Superior temporal gyrus (tissue), 1 donor: Measurements from ENCODE around the gene ZRANB3.
A peak's percentile ranks its signal among the peaks of the same experiment; 100 is the strongest.
"Not testable (repeated sequence)": the region's sequence is repeated elsewhere in the genome, so short reads cannot be mapped to it uniquely, and the experiment has no call there.

Experiments
- DNase-seq: peaks from one replicate; pipeline ENCODE4 v3.0.0-alpha.2; 2016; ENCODE audit errors: extremely low spot score

ZRANB3 gene

DNA sequence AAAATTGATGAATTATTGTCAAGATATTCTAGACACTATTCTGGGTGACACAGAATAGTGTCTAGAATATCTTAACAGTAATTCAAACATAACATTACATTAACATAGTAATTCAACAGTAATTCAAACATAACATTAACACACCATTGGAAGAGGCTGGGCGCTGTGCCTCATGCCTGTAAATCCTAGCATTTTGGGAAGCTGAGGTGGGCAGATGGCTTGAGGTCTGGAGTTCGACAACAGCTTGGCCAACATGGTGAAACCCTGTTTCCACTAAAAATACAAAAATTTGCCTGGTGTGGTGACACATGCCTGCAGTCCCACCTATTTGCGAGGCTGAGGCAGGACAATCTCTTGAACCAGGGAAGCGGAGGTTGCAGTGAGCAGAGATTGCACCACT is 195.8 kb downstream of the ZRANB3 start:
- DNase-seq: no peak

DNA sequence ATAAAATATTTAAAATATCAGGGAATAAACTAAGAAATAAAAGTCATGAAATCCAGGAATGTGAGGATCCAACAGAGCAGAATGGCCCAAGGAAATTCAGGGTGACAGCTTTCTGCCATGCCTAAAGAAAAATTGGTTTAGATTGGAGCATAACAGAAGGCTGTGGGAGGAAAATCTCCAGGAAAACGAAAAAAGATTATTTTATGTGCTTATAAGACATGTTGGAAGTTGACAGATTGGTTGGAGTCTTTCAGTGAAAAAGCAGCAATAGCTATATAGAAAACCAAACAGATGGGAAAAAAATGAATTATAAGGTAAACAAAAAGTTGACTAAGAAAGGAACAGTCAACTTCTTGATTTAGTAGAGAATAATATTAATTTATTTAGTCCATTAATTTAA is 203.9 kb downstream of the ZRANB3 start:
- no peak for DNase-seq

DNA sequence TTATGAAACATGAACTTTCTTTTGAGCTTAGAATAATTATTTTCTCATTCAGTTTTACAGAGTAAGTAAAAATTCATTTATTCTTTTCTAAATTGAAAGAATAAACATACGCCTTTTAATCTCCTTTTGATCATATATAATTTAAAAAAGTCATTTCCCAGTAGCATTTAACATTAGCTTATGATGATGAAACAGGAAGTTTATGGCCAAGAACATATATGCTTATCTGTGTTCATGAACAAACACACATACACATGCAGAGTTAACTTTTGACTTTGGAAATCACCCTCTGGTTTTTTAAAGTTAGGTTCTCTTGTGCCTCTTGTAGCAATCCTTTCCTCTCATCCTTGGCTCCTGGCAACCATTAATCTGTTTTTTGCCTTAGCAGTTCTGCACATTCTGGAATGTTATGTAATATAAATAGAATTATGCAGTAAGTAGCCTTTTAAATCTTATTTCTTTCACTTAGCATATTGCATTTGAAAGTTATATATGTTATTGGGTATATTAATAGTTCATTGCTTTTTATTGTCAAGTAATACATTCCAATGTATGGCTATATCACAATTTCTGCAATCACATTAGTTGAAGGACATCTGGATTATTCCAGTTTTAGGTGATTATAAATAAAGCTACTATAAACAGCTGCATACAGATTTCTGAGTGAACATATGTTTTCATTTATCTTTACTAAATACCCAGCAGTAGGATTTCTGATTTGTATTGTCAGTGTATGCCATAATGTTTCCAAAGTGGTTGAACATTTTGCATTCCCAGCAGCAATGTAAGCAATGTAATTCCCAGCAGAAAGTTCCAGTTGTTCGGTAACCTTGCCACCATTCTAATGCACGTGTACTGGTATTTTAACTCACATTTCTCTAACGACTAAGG is 210.3 kb downstream of the ZRANB3 start:
- no peak for DNase-seq

DNA sequence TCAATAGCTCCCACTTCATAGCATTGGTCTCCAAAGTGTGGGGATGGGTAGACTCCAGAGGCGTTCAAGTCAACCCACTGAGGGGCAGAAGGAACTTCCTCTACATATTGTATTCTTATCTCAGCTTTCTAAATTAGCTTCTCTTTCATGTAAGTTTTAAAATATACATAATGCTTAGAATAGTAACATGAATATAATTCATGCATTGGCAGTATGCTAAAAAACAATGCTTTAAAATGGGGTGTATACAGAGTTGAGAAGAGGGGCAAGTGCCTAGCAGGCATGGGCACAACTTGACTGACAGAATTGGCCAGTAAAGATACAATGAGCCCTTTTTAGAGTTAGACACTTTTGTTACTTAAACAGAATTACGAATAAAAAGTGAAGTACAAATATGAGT is 212.2 kb downstream of the ZRANB3 start:
- no peak for DNase-seq

DNA sequence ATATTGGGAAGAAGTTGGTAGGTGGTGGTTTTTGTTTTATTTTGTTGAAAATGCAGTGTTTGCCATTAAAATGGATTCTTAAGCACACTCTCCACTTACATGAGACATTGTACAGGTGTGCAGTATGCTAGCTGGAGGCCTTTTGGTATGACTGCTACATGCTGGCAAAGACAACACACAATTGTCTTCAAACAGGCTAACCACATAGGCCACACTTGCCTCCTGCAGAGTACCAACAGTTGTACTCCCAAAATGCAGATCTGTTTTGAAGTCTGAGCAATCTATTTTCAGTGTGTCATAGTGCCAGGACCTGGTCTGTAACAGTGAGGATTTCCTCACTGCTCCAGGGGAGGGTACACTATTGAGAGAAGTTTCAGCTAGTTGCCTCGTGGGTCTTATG is 213.6 kb downstream of the ZRANB3 start:
- no peak for DNase-seq

DNA sequence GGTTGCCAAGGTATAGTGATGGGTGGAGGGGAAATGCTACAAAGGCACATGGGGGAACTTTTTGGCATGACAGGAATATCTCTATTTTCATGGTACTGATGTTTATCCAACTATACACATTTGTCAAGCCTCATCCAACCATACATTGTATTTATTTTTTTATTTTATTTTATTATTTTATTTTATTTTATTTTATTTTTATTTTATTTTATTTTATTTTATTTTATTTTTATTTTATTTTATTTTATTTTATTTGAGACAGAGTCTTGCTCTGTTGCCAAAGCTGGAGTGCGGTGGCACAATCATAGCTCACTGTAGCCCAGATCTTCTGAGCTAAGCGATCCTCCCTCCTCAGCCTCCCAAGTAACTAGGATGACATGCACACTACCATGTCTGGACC is 219.1 kb downstream of the ZRANB3 start:
- DNase-seq: no peak

DNA sequence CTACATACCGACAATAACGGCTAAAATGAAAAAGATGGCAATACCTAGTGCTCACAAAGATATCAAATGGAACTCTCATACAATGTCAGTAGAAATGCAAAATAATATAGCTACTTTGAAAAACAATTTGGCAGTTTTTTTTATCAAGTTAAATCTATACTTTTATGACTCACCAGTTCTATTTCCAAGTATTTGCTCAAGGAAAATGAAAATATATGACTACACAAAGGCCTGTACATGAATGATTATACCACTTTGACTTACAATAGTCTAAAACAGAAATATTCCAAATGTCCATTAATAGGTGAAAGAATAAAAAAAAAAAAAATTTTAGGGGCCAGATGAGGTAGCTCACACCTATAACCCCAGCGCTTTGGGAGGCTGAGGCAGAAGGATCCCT is 219.8 kb downstream of the ZRANB3 start:
- DNase-seq: no peak

DNA sequence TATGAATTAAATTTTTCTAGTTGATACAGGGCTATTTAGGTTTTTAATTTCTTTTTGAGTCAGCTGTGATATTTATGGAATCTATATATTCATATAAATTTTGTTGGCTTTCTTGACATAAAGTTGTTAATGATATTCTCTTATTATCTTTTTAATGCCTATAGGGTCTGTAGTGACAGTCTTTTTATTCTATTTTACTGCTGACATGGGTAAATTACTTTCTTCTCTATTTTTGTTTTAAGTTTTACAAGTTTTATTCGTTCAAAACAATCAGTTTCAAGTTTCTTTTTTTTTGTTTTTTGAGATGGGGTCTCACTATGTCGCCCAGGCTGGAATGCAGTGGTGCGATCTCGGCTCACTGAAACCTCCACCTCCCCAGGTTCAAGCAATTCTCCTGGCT is 226.3 kb downstream of the ZRANB3 start:
- no peak for DNase-seq

DNA sequence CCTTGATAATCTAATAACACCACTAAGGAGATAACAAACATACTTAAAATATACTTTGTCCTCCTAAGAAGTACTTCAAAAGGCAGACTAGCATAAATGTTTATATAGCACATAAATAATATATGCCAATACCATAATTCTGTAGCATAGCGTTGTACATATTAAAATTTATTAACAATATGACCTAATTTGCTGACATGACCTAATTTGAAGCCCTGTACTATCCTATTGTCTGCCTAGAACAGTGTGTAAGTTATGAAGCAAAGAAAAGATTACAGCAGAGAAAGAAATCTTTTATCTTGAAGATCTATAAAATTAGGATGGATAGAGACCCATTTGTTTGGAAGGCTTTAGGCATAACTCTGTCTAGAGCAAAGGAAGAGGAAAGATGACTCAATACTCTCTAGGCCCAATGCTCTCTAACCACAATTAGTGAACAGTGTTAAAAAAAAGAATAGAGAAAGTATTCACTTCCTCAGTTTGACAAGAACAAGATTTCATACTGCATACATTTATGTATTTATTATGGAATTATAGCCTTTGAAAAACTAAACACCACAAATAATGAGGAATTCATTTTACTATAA is 231.3 kb downstream of the ZRANB3 start:
- no peak for DNase-seq

DNA sequence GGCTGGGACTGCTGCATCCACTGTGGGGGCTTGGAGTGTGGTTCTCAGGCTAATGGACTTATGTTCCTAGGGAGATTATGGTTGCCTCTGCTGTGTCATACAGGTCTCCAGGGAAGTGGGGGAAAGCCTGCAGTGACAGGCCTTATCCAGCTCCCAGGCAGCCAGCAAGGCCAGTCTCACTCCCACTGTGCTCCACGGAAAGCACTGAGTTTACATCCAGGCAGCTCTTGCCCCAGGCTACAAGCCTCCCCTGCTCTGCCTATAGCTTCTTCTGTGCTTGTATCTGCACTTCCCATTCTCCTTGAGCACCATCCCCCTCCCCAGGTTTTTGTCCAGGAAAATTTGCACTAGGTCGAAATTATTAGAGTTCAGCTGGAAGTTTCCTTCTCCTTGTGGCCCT is 231.9 kb downstream of the ZRANB3 start:
- no peak for DNase-seq

DNA sequence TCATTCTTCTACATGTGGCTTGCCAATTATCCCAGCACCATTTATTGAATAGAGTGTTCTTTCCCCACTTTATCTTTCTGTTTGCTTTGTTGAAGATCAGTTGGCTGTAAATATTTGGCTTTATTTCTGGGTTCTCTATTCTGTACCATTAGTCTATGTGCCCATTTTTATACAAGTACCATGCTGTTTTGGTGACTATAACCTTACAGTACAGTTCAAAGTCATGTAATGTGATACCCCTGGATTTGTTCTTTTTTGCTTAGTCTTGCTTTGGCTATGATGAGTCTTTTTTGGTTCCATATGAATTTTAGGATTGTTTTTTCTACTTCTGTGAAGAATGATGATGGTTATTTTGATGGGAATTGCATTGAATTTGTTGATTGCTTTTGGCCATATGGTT is 243.9 kb downstream of the ZRANB3 start:
- not testable (repeated sequence) for DNase-seq

DNA sequence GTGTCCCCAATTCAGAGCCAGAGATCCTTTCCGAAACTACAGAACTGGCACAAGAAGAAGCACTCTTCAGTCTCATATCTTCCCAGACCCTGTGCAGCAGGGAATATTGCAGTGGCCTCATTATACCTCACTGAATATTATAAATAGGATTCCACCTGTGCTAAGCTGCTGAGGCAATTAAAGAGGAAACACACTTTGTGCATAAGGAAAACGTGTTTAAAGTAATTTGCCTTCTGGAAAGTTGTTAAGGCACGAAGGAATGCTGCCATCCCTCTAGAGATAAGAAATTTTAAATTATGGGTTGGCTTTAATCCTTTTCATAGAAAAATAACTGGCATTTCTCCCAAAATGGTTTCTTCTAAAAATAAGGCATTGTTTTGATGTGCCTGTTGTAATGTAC is 245.6 kb downstream of the ZRANB3 start:
- DNase-seq: no peak

DNA sequence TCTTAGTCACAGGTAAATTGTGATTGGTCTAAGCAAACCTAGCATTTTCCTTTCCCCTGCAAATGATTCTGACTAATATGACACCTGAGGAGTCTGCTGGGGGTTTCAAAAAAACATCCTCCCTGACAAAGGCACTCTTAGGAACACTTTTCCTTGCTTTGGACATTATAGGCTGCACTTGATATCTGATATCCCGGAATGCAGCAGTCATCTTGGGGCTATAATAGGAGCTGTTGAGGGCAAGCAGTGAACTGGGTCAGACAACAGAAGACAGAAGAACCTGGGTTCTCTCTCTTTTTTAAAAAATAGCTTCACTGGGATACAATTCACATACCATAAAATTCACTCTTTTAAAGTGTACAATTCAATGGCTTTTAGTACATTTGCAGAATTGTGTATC is 249.6 kb downstream of the ZRANB3 start:
- DNase-seq: peak; percentile 8

DNA sequence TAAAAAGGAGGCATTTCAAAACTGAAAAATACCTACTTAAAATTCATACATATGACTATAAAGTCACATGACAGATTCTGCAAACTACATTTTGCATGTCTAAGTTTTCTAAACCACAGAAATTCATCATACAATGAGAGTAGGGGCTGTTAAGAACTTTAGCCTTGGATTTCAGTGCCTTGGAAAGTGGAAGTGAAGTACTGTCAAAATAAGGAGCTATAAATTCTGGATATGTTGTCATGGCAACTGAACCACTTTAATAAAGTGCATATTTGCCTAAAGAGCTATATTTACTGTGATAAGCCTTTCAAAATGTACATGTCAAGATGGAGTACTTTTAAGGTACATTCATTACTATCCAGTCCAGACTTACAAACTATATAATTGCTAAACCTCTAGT is 251.8 kb downstream of the ZRANB3 start:
- DNase-seq: no peak

DNA sequence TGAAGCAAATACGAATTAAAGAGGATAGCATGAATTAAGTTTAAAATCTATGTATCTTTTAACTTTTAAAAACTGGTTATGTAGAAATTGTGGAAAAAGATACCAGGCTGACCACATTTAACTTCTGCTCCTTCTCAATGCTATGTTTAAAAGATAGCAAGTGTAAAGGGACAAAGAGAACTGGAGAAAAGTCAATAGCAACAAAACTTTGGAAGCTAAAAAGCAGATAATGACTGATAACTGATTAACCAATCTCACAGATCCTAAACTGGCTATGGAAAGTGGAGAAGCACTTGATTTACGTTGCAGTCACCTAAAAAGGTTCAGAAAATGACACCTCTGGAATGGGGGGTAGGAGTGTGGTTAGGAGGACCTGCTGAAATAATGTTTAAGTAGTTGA is 254.5 kb downstream of the ZRANB3 start:
- DNase-seq: no peak

DNA sequence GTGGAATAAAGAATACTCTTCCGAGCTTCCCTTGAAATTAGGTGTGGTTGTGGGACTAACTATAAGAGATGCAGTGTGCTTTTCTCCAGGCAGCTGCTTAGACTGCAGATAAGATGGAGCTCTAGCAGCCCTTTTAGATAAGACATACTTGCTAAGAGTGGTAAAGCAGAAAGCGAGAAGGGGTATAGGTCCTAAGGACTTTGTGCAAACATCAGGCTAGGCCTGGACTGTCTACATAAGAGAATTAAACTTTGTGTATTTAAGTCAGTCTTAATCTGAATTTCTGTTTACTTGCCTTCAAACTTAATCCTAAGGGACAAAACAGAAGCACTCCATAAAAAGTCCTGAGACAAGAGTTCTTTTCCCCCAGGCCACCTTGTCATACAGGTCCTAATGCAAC is 260.0 kb downstream of the ZRANB3 start:
- no peak for DNase-seq

DNA sequence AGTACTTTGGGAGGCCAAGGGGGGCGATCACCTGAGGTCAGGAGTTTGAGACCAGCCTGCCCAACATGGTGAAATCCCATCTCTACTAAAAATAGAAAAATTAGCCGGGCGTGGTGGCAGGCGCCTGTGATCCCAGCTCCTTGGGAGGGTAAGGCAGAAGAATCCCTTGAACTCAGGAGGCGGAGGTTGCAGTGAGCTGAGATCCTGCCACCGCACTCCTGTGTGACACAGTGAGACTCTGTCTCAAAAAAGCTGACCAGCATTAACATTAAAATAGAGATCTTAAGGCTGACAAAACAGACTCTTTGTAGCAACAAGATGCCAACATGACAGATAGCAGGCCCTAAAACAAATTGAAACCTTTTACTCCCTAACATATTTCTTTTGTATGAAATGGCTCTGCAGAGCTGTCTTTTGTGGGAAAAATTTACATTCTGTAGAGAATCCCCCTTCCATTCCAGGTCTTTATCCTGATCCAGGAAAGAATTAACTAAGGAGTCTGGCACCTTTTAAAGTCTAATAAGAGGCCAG is 265.0 kb downstream of the ZRANB3 start:
- DNase-seq: no peak

DNA sequence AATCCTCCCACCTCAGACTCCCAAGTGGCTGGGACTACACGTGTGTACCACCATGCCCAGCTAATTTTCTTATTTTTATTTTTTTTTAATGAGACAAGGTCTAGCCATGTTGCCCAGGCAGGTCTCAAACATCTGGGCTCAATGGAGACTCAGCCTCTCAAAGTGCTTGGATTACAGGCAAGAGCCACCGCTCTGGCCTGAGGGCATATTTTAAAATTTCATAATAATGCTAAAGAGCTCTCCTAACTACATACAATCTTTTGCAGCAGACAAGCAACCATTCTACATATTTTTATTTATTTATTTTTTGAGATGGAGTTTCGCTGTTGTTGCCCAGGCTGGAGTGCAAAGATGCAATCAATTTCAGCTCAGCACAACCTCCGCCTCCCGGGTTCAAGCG is 271.9 kb downstream of the ZRANB3 start:
- DNase-seq: no peak

DNA sequence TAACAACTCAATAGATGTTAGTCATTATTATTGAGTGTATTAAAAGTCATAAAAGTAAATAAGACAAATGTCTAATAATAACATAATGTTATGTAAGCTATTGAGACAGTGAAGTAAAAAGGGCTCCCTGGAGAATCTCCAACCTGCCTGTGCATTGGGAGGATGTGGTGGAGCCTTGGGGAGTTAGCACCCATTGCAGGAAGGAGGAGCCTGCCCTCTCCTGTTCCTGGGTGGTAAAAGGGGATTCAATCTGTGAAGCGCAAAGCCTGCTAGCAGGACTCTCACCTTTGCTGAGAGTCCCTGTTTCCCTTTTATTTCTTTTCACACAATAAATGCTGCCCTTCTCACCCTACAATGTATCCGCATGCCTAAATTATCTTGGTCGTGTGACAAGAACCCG is 272.8 kb downstream of the ZRANB3 start:
- no peak for DNase-seq

DNA sequence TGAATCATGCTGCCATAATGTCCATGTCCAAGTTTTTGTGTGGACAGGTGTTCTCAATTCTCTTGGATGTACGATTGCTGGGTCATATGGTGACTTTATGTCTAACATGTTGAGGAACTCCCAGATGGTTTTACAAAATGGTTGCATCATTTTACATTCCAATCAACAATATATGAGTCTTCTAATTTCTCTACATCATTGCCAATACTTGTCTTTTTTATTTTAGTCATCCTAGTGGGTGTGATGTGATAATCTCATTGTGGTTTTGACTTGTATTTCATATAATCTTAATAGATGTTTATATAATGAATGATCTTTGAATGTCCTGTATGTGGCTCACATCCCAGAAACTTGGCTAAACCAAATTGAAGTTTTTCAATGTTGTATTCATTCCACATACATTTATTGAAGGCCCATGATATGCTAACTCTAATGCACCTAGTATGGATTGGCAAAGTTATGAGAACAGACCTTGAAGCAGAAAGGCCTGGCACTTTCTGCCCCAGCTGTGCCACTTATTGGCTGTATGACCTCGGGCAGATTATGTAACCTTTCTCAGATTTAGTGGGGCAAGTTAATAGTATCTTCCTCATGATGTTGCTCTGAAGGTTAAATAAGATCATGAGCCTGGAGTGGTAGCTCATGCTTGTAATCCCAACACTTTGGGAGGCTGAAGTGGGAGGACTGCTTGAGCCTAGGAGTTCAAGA is 273.5 kb downstream of the ZRANB3 start:
- no peak for DNase-seq

DNA sequence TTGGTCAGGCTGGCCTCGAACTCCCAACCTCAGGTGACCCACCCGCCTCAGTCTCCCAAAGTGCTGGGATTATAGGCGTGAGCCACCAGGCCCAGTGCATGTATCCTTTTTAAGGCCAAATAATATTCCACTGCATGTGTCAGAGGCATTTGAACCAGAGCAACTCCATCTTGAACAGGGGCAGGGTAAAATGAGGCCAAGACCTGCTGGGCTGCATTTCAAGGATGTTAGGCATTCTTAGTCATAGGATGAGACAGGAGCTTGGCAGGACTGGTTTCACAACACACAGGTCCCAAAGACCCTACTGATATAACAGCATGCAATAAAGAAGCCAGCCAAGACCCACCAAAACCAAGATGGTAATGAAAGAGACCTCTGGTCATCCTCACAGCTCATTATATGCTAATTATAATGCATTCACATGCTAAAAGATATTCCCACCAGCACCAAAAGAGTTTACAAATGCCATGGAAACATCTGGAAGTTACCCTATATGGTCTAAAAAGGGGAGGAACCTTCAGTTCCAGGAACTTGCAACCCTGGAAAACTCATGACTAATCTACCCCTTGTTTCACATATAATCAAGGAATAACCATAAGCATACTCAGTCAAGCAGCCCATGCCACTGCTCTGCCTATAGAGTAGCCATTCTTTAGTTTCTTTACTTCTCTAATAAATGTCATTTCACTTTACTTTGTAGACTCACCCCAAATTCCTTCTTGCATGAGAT is 274.3 kb downstream of the ZRANB3 start:
- no peak for DNase-seq

DNA sequence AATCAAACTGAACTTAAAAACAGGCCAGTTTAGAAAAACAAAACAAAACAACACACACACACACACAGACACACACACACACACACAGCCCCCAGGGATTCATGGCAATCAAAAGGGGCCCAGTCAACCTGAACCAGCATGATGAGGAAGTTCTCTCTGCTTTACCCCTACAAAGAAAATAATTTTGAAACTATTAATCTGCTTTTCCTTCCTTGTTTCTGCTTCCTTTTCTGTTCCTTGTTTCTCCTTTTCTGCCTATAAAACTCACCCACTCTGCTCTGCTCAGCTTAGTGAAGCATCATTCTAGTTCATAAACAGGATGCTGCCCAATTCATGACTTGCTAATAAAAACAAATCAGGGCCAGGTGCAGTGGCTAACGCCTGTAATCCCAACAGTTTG is 275.8 kb downstream of the ZRANB3 start:
- no peak for DNase-seq
